HG03520 (cell line): Measurements from ENCODE around the gene CXCR4.
A peak's percentile ranks its signal among the peaks of the same experiment; 100 is the strongest.

Source experiments
- ATAC-seq: cut with Tn5 transposase; IDR thresholded peaks from one replicate; pipeline ENCODE4 v1.9.1; 2021; ENCODE audit warnings: mild to moderate bottlenecking, moderate library complexity; ENCODE audit not compliant: unreplicated experiment

The CXCR4 gene

DNA sequence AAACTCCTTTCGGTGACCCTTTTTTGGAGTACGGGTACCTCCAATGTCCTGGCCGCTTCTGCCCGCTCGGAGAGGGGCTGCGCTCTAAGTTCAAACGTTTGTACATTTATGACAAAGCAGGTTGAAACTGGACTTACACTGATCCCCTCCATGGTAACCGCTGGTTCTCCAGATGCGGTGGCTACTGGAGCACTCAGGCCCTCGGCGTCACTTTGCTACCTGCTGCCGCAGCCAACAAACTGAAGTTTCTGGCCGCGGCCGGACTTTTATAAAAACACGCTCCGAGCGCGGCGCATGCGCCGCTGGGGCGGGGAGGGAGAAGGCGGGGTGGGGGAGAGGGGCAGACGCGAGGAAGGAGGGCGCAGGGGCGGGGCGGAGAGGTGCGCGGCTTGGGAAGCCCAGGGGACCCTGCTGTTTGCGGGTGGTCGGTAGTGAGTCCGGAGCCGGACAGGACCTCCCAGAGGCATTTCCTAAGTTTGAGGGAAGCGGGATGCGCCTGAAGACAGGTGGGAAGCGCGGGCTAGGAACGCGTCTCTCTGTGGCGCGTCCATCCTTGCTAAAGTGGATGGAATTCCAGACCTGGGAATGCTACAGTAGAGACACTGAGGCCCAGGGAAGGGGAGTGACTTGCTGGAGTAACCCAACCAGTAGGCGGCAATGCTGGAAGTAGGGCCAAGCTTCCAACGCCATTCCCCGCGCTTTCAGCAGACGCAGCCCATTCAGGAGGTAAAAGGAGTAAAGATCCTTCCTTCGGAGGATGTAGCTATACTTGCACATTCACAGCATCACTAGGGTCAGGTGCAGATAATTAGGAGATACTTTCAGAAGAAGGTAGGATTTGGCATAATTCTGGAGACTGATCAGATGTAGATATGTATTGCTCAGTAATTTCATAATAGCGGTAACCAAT is at the start of gene CXCR4:
TSS of gene CXCR4 (minus strand) at position 241 of the 910 bp plus-strand sequence. CDS start at position 152, 89 bp downstream.
- peak; percentile 12 for ATAC-seq

DNA sequence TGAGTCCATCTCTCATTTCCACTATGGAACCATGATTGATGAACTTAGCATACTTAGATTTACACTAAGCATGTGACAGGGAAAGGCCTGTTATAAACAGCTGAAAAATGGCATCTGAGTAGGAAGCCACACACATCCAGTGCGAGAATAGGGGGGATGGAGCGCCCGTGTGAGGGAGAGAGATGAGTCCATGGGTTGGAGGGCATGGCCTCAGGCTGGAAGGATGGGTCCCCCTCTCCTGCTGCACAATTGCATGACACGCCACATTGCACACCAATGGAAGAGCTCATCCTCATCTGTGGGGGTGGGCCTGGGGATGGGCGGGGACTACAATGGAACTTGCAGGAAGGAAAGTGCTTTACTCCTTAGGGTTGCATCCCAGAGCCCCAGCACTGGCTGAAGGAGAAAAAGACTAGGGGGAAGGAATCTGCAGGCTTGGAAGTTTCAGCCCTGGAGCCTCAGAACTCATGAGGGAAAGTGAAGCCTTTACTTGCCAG is 46.4 kb upstream of the CXCR4 start:
- ATAC-seq: no peak

DNA sequence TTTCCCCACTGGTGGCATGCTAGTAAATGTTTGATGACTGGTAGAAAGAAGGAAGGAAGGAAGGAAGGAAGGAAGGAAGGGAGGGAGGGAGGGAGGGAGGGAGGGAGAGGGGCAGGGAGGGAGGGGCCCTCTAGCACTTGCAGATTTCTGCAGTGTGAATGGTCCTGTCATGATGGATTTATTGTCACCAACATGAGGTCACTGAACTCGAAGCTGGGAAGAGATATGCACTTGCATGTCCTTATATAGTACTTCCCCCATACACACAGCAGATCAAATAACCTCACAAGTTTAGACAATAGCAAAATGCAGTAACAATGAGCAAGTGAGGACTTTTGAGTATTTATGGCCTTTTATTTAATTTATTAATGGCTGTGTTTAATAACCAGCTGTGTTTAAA is 44.5 kb upstream of the CXCR4 start:
- no peak for ATAC-seq

DNA sequence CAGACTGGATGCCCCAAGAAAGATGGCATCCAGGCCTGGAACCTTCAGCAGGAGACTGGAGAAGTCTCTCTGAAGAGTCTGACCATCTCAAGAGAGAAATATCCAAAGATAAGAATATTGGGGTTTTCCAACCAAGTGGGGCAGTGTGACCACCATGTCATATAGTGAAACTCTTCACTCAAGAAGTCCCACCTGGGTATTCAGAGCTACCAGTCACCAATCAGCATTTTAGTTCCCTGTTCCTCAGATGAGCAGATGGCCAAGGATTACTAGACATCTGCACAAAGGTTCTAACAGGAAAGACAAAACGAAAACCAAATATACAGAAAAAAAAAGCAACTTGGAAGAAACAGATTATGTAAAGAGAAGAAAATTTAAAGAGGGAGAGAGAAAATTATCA is 38.5 kb upstream of the CXCR4 start:
- ATAC-seq: no peak

DNA sequence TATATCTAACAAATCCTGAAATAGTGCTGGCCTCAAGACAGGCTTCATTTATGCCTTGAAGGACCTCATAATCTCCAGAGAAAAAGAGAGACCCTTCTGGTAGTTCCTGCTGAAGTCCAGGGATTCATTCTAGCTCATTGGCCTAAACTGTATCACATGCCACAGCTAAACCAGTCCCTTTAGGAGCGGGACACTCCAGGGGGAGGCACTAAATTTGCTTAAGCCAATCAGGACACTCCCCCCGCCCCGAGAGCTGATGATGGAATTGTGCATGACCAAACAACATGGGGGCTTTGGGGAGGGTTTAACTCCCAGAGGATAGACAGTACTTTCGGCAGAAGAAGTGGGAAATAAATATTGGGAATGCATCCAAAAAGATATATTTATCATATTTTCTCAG is 36.4 kb upstream of the CXCR4 start:
- no peak for ATAC-seq

DNA sequence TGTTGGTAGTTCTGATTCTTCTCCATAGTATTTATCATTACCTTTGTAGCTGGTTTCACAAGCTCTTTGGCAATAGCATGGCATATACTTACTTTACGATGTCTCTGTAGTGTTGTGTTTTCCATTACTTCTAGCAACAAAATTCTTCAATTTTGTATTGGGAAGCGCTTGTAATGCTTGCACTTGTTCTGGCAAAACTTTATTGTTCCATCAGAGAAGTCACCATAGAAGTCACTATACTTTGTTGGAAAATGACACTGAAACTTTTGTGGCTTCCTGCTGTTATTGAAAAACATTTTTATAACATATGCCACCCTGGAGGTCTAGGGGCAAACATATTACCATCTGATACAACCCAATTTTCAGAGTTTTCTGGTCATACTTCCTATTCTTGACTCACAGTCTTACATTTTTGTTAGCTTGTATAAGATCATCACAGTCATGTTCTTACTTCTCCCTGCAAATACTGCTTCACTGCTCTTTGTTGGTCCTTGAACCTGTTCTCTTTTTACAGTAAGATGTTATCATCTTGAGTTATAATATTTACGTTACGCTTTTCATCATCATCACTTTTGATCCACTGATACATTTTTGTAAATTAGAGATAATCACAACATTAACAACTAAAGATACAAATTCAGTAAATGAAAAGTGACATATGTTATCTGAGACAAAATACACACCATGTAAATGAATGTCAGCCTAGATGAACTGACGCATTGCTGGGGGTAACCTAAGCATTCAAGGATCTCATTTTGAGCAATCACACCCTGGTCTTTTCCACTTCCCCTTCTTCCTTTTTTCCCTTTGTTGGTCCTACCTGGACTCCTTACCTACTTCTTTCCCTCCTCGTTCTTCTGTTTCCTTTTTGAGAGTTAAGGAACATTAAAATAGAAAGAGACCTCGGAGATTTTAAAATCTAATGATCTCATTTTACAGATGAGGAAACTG is 33.3 kb upstream of the CXCR4 start:
- ATAC-seq: no peak

DNA sequence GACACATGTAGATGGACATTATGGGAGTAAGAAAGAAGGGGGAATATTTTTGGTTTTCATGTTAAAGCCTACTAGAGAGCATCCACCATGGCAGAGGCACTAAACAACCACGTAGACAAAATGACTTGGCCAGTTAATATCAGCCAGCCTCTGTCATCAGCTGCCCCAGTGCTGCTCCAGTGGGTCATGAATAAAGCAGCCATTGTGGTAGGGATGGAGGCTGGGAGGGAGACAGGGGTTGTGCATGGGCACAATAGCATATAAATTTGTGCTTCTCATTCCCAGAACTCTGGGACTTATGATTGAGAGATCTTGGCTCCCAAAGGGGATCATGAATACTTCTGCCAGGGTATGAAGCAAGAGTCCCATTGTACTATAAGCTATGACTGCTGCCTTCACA is 31.1 kb upstream of the CXCR4 start:
- ATAC-seq: no peak

DNA sequence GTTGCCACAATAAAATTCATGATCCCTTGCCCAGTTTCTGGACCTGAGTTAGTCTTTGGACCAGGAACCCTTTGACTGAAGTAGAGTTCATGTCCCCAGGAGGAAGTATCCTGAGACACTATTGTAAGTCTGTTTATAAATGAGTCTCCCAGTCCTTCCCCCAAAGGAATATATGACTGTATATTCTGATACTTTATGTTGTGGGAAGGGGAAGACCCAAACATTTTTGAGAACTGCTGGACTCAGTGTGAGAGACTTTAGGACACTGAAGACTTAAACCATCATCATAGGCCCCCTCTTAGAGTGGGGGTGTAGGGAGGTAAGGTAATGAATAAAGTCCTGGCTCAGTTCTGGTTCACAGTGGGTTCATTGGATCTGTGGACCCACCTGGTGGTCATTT is 28.6 kb upstream of the CXCR4 start:
- no peak for ATAC-seq

DNA sequence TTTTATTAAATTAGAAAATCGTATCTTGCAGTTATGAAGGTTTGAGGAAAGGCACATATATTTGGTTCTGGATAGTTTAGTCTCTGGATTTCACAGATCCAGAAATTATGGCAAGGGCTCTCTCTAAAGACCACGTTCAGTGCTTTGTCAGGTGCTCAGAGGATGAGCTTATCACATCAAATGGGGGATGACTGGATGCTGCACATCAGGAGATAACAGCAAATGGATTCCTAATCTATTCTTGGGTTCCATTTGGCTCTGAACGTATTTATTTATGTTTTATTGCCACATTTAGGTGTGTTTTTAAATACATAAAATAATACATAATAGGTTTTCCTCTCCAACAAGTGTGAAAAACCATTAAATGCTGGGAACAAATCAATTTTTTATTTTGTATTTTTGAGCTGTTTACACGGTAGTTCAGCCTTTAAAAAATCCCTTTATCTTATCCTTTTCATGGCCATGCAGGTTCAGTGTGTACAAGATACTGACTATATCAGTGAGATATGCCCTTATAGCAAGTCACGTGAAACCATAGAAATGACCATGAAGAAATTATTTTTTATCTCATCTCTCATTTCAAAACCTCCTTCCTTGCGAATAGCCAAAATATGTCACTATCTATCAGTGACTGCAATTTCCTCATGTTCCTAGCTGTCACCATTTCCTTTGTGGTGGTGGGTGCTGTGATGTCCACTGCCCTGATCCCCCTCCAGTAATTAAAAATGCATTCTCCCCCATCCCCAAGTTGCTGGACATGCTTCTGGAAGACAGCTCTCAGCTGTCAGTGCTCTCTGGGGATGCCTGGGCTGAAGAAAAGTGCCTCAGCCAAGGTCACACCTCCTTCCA is 25.9 kb upstream of the CXCR4 start:
- no peak for ATAC-seq

DNA sequence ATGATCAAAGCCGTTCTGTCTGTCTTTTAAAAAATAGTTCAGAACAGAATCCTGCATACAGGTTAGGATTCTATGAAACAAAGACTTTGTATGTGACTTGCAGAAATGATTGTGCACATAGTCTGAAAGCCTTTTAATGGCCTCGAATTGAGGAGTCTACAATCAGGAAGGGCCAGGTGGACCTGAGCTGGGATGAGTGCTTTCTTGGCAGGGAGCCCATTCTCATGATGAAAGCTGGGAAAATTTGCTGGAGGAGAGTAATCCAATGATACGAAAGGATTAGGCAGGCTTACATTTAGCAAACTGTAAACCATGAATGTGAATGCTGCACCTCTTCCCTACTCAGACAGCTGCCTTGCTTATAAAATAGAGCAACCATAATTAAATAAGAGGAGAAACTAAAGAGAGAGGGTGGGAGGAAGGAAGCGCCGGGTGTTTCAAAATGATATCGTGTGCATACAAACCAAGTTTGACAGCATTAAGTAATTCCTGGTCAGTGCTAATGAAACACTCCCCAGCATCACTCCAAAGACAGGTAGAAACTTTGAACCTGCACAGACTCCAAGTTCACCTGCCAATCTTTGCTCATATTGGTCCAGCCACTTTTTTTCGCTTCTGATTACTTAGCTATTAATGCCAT is 23.7 kb upstream of the CXCR4 start:
- ATAC-seq: no peak

DNA sequence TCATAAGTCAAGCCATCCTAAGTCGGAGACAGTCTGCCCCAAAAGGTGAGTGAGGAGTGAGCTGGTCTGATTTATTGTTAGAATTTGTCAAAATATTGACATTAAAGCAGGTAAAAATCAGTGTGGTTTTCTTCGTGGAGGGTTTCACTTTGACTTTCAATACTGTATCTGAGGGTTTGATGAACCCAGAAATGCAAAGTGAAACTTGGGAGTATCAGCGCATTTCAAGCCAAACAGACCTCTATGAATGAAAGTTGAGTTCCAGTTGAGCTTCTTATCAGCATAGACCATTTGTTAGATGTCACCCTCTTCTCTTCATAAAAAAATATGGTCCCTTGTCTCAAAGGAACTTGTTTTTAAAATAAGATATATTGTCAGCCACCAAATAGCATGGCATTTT is 21.7 kb upstream of the CXCR4 start:
- no peak for ATAC-seq

DNA sequence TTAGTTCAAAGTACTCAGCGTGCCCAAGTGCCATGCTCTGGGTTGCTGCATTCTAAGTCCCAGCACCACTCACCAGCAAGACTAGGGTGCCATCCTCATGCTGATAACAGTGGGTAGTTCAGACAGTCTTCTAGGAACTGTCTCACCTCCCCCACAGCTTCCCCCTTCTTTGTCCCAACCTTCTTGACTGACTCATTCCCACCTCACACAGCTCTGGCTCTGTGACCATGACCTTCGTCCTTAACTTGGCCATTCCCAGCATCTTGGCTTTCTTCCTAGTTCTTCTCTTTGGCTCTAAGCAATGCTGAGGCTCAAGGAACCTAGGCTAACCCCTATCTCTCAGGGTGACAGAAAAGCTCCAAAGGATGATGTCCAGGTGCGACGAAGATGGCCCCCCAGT is 20.0 kb upstream of the CXCR4 start:
- no peak for ATAC-seq

DNA sequence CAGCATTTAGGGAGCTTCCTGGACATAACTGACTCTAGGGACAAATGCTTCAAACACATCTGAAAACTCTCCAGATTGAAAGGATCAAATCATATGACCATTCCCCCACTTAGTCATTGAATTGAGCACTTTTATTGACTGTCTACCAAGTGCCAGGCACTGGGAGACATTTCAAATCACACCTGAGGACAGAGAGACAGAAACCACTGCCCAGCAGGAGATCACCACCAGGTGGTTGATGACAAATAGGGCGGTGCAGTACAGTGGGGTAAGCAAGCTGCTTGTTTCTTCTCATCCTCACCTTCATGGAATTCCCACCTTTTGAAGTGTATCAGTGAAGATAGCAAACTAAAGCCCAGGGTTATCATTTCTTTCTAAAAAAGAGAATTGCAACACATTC is 19.0 kb upstream of the CXCR4 start:
- no peak for ATAC-seq

DNA sequence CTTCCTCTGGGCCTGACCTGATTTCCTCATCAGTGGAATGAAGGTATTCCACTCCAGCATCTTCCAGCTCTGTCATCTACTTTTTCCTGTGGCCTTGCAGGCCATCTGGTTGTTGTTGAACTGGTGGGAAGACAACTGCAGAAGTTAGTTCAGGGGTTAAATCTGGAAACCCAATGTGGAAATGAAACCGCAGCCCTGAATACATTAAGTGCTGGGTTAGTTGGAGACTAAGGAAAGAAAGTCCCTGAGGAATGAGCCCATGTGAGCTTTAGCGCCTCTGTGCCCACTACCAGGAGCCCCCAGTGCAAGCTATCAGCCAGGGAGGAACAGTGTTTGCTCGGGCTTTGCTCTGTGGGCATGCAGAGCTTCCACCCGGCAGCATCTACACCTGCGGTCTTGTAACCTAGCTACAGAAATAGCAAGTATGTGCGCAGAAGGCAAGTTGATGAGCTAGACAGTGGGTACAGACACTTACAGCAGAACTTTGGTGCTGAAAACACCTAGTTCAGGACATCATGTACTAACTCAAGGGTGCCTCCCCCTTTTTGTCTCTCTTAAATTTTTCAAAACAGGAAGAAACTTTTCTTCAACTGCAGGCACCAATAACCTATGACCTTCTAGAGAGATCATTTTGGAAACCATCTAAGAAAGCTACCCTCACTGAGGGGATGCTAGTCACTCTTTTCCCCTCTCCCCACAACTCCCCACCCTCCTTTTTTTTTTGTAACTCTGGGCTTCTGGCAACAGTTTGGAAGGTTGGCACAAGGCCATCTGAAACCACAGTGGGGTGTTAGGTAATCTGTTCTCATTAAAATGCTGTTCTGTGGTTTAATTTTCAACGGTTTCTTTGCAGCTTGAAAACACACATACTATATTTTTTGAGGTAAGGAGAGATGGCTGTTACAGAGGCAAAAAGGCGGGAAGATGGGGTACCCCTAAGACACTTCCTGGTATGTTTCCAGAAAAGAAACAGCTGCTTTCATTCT is 18.3 kb upstream of the CXCR4 start:
- ATAC-seq: peak; percentile 47

DNA sequence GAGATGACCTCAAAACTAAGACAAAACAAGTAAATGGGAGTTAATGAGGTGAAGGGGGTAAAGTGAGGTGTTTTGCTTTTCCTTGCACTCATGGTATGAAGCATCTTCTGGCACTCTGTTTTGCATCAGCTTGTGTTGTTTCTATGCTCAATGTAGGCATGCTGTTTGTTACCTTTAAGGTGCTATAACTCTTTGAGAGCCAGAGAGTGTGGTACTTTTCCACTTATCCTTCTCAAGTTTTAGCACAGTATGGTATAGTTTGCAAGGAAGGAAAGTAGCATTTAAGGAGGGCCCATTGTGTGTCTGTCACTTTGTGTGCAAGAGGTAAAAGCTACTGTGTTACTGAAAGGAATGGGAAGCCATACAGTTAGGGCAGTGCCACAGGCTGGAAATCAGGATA is 17.5 kb upstream of the CXCR4 start:
- no peak for ATAC-seq

DNA sequence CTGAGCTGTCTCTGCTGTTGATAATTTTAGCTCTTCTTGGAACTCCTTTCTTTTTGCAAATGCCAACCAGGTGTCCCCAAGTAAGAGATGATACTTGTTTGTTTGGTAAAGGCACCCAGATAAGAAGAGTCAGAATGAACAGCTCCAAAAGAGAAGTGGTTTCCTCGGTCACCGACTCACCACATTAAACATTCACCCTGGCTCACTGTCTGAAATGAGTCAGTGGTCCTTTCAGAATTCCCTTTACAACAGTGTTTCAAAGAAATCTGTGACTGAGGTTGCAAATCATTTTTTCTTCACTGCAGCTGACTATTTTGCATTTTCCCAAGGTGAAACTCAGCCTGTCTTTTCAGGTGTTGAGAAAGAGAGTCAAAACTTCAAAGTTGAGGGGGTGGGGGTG is 16.2 kb upstream of the CXCR4 start:
- peak; percentile 21 for ATAC-seq

DNA sequence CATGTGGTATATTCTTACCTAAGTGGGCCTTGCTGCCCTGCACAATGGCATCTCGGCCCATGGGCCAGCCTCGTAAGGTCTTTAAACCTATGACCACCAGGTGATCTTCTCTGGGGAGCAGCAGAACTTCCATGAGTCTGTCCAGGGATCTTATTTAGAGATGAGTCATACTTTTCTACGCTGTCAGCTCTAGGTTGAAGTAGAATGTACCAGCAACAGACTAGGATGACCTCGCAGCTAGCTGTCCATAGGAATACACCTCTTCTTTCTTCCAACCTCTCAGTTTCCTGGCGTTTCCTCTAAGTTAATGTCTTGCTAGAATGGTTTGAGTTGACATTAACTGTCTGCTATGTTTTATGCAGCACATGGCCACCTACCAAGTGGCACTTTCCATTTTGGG is 15.6 kb upstream of the CXCR4 start:
- ATAC-seq: no peak

DNA sequence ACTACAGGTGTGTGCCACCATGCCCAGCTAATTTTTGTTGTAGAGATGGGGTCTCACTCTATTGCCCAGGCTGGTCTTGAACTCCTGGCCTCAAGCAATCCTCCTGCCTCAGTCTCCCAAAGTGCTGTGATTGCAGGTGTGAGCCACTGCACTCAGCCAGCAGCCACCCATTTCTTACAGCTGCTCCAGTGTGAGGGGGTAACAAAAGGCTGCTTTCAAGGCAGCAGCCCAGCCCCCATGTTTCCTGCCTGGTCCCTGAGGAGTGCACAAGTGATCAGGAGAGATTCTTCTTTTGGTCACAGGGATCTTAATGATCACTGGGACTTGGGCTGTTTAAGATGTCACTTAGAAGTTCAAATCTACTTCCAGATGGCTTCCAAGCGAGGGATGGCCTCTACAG is 15.2 kb upstream of the CXCR4 start:
- ATAC-seq: no peak

DNA sequence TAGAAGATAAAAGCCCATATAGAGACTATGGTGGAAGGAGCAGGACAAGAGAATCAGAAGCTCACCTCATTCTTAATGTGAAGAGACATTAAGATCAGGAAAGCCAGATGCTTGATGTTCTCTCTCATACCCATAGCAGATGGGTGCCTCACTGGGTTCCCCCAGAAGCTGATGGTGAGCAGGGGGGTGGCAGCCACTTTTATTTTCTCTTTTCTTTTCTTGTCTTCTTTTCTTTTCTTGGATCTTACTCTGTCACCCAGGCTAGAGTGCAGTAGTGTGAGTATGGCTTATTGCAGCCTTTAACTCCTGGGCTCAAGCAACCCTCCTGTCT is 14.8 kb upstream of the CXCR4 start:
- ATAC-seq: no peak
